Uterus (tissue), 2 donors: Measurements from ENCODE around the gene SCNN1B.

Source experiments
- CTCF ChIP-seq, 4 experiments: fragments of 200-600 bp in 2 of 4; fragments of 450-650 bp in 2 of 4; sonication (generic) in 2 of 4; IDR thresholded peaks; one replicate each; pipeline ENCODE4 v1.5.1; 2016 to 2019; ENCODE audit warnings: antibody characterized with exemption in 4 of 4, mild to moderate bottlenecking in 2 of 4, moderate library complexity in 1 of 4
- POLR2A ChIP-seq, 2 donors: fragments of 450-650 bp; IDR thresholded peaks; one replicate each; pipeline ENCODE4 v1.6.1; 2016; ENCODE audit warnings: antibody characterized with exemption in 2 of 2, mild to moderate bottlenecking in 1 of 2, moderate library complexity in 1 of 2

DNA sequence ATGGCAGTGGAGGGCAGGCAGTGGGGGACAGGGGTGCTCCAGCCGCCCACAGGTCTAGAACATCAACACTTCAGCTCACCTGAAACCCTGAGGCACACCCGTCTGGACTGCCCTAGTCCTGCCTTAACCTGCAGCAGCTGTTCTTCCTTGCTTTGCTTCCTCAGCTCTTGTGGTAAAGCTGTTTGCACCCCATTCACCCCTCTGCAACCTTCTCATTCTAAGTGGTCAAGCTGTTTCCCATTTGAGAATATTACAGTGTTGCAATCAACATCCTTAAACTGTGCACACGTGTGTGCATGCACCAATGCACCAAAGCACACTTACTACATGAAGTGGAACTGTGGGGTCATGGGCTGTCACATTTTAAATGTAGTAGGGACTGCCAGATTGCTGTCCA is 32.4 kb downstream of the SCNN1B start:
- TF ChIP-seq CTCF (IDR thresholded peaks at IDR 0.05) (no peak), POLR2A (IDR thresholded peaks at IDR 0.05) (no peak)
